ENCODE data around the gene ARHGAP33. TPM values are rescaled to one million over a fixed set of nuclear protein-coding genes. Genes with fewer than 3 reads are reported as not detected.
"Not testable (repeated sequence)": the region's sequence is repeated elsewhere in the genome, so short reads cannot be mapped to it uniquely, and the experiment has no call there.

The ARHGAP33 gene
- total RNA-seq, 1 donor from 2014 or later, result 20.1 TPM

DNA sequence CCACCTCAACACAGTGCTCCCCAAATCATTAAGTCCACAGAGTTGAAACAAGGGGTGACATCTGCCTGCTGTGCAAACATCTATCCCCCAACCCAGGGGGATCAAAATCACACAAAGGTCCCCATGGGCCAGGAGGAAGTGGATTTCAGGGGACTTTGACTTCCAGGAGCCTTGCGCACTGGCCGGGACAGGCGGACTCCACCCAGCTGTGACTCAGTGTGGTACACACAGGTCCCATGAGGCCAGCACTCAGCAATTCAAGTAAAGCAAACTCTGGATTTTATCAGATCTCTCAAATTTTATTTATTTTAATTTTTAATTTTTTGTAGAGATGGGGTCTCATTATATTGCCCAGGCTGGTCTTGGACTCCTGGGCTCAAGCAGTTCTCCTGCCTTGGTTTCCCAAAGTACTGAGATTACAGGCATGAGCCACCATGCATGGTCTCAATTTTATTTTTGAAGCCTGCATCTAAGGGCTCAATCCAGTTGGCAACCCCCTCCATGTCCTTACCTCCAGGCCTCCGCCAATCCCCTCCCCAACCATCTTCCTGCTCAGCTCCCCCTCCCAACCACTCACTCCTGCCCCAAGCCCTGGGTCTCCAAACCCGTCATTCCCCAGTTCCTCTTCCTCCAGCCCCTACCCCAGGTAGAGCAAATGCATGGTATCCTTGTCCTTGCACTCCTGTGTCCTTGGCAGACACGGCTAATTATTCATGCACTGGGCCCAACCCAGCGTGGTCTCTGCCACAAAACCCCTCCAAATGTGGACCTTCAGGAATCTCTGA is 18.2 kb downstream of the ARHGAP33 start:
- no peak for DNase-seq (ENCODE audit: low spot score)

DNA sequence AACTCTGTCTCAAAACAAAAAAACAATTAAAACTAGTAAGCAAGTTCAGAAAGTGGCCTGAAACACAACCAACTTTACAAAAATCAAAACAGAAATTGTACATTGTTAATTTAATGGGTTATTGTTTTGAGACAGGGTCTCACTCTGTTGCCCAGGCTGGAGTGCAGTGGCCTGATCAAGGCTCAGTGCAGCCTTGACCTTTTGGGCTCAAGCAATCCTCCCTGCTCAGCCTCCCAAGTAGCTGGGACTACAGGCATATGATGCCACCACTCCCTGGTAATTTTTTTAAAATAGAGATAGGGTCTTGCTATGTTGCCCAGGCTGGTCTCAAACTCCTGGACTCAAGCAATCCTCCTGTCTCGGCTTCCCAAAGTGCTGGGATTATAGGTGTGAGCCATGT is 20.2 kb downstream of the ARHGAP33 start:
- DNase-seq (ENCODE audit: low spot score), result not testable (repeated sequence)

DNA sequence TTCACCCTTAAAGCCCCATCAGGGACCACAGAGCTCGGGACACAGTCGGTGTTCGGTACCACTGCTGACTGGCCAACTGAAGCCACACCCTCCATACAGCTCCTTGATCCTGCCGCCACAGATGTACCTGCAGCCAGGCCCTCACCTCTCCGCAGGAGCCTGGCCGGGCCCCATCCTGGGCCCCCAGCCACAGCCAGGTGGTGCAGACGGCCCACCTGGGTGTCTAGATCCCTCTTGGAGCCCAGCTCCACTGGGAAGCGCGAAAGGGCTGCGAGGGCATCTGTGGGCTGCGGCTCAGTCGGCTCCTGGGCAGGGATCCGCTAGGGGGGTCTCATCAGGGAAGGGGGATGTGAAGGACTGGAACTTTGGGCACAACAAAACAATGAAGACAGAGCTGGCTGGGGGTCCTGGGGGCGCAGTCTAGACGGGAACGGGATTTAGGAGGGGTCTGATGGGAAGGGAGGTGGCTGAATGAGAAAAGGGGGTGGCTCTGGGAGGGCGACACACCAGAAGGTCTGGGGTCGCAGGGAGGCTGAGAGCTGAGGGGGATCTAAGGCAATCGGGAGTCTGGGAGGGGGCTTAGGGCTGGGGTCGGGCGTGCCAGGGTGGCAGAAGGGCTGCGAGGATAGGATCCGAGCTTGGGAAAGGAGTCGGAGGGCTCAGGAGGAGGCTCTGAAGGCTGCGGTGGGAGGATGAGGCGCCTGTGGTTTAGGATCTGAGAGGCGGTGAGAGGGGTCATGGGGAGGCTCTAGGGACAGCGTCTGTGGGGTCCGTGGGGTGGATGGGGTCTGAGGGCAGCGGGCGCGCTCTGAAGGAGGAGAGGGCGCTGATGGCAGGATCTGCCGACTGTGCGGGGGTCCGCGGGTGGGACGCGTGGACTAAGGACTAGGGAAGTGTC is 21.5 kb downstream of the ARHGAP33 start:
- DNase-seq (ENCODE audit: low spot score), result no peak

DNA sequence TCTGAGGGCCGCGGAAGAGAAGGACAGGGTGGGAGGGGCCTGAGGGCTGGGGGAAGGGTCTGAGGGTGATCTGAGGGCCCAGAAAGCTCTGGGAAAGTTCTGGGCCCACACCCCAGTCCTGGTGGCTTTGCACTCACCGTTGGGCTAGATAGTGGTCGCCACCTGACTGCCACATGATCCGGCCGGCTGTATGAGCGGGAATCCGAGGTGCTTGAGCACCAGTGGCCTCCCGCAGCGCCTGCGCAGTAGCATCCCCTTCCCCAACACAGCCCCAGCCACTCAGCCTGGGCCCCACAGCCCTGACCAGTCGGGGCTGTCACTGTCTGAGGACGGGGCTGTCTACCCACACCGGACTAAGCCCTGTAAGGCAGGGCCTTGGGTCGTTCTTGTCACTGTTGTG is 22.3 kb downstream of the ARHGAP33 start:
- DNase-seq (ENCODE audit: low spot score), result no peak

DNA sequence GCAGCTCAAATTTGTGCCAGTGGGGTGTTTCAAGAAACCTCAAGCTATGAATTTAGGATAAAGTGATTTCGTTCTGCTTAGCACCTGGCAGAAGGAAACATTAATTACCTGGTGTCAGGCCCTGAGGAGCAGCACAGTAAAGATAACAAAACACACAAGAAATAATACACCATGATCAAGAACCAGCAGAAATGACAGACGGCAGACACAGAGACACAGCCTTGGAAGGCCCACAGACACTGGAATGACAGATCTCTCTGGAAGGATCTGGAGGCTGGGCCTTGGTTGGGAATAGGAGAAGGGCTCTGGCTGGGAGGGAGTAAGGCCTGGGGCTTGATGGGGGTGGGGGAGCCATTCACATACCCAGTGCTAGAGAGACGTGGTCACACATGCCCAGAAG is 26.5 kb downstream of the ARHGAP33 start:
- no peak for DNase-seq (ENCODE audit: low spot score)

GRCh38 chr19:35805526-35806102 is 30.2 kb downstream of the ARHGAP33 start:
- no peak for DNase-seq (ENCODE audit: low spot score)

DNA sequence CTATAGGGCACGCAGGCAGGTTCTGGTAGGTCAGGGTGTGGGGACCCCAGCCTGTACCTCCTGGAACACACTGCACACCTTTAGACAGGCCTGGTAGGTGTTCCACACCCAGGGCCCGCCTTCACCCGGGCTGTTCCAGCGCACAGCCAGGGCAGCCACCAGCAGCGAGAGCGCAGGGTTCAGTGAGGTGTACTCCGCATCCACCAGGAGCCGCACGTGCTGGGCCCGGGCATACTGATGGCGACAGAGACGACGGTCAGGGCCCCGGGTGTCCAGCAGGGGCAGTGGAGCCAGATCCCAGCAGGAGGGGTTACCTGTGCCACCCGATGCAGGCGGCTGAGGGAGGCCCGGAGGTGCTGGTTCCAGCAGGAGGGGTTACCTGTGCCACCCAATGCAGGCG is 31.2 kb downstream of the ARHGAP33 start:
- DNase-seq (ENCODE audit: low spot score), result no peak

DNA sequence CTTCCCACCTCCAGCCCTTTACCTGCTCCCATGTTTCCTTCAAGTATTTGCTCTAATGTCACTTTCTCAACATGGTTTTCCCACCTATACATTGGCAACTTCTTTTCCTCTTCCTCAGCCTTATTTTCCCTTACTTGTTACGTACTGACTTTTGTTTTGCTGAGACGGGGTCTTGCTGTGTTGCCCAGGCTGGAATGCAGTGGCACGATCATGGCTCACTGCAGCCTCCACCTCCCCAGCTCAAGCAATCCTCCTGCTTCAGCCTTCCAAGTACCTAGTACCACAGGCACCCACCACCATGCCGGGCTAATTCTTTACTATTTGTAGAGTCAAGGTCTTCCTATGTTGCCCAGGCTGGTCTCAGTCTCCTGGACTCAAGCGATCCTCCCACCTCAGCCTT is 32.3 kb downstream of the ARHGAP33 start:
- no peak for DNase-seq (ENCODE audit: low spot score)

GRCh38 chr19:35811317-35812219 is 36.2 kb downstream of the ARHGAP33 start:
- DNase-seq (ENCODE audit: low spot score), result no peak

DNA sequence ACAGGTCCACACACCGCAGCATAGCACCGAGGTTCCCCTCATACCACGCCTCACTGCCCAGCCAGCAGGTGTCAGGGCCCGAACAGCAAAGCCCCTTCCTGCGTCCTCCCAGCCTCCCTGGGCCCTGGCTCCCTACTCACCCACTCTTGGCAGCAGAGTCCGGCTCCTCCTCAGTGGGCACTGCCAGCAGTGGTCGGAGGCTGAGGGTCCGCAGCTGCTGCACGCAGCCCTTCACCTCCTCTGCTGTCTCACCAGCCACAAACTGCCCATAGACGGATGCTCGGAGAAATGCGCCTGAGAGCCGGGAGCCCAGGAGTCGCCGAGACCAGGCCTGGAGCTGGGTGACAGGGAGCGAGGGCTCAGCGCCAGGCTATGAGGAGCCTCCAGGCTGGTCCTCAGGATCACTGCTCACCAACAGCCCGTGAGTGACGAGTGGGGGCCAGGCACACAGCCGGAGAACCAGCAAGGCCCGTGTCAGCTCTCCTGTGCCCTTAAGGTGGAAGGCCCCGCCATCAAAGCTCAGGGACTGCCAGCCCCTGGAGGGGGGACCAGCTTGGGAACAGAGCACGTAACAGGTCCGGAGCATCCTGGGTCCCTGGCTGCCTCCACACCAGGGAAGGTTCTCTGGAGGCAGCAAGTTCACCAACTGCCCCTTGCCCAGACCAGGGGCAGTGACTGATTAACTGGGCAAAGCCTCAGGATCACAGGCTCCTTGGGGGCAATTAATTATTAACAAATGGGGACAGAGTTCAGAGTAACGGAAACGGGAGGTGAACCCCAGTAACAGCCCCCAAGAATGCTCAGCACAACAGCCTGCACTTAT is 37.1 kb downstream of the ARHGAP33 start, which contains the start of gene PRODH2:
PRODH2 (minus strand) TSS at position 626 of the 823 bp plus-strand sequence; CDS start at position 586, 40 bp downstream.
- no peak for DNase-seq (ENCODE audit: low spot score)

DNA sequence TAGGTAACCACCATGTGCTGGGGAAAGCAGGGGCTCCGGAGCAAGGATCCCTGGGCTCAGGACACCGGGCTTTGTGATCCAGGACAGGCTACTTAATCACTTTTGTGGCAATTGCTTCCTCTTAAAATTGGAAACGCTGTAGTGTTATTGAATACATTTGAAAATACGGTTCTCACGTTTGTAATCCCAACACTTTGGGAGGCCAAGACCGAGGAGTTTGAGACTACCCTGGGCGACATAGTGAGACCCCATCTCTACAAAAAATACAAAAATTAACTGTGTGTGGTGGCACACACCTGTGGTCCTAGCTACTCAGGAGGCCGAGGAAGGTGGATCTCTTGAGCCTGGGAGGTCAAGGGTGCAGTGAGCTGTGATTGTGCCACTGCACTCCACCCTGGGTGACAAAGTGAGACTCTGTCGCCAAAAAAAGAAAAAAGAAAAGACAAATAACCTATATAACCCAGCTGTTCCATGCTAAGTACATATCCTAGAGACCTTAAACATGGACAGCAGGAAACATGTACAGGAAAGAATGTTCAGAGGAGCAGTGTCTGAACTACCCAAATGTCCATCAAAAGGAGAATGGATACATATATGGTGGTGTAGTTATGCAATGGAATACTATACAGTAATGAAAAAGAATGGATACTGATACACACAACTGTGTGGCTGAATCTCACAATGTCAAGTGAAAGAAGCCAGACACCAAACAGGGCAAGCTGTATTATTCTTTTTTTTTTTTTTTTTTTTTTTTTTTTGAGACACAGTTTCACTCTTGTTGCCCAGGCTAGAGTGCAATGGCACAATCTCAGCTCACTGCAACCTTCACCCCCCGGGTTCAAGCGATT is 37.9 kb downstream of the ARHGAP33 start:
- DNase-seq (ENCODE audit: low spot score), result no peak

DNA sequence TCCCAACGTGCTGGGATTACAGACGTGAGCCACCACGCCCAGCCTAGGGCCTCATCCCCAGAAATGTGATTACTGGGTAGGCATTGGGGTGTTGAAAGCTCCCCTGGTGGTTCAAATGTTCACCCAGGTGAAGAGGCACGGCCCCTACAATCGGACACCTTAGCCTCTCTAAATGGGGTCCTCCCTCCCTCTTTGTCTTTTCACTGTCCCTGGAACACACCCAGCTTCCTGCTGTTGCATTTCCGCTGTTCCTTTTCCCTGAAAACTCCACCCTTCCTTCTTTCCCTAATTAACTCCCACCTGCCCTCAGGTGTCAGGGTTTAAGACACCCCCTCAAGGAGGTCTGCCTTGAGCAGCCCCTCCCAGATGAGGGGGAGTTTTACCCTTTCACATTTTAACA is 40.9 kb downstream of the ARHGAP33 start:
- DNase-seq (ENCODE audit: low spot score), result no peak

- no peak for DNase-seq (ENCODE audit: low spot score)
Measured at GRCh38 chr19:35816846-35817245, 41.5 kb downstream of the ARHGAP33 start.

GRCh38 chr19:35818445-35818844 is 43.1 kb downstream of the ARHGAP33 start:
- DNase-seq (ENCODE audit: low spot score), result no peak

- DNase-seq (ENCODE audit: low spot score), result no peak
Measured at GRCh38 chr19:35822579-35822978, 47.2 kb downstream of the ARHGAP33 start.

DNA sequence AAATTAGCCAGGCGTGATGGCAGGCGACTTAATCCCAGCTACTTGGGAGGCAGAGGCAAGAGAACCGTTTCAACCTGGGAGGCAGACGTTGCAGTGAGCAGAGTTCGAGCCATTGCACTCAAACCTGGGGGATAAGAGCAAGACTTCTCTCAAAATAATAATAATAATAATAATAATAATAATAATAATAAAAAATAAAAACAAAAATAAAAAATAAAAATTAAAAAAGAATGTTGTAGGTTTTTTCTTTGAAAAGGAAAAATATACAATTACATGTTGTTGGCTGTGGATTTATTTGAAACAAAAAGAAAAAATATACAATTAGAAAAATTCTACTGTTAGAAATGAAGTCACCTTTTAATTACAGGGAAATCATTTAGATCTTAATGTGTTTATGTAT is 48.8 kb downstream of the ARHGAP33 start:
- no peak for DNase-seq (ENCODE audit: low spot score)

GRCh38 chr19:35828692-35829301 is 53.4 kb downstream of the ARHGAP33 start:
- peak; percentile 65 for DNase-seq (ENCODE audit: low spot score)

DNA sequence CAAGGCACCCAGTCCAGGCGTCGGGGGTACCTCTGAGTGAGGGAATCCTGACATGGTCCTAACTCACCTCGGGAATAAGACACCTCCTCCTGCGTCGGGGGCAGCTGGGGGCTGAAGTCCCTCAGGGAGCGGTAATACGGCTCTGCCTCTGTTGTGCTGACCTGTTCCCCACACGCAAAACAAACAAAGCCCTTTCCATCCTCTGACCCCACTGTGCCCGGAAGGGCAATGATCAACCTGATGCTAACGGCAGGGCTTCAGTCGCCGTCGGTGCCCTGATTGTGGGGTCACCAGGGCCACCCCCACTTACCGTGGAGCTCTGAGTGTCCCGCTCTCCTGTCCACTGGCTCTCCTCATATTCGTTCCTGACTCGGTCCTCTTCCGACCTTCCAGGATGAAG is 55.6 kb downstream of the ARHGAP33 start:
- DNase-seq (ENCODE audit: low spot score), result no peak

DNA sequence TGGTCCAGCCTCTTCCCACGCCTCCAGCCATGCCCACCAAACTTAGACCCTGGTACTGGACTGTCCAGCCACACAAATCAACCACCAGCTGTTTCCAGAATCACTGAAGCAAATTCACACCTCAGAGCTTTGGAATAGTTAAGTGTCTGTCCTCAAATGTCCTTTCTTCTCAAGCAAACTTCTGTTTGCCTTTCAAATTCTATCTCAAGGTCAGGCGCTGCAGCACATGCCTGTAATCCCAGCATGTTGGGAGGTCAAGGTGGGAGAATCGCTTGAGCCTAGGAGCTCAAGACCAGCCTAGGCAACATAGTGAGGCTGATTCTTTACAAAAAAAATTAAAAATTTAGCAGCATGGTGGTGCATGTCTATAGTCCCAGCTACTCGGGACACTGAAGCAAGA is 56.7 kb downstream of the ARHGAP33 start:
- DNase-seq (ENCODE audit: low spot score), result no peak

Data from mucosa of gallbladder (tissue), 1 donor.